WERI-Rb-1 (cell line): Measurements from ENCODE around the gene ERBB2.

Experiments
- DNase-seq: peaks from one replicate; pipeline ENCODE4 v3.0.0-alpha.2; 2020
- H3K27ac ChIP-seq: fragments of 250-450 bp; sonication (Bioruptor Pico); 2 replicates; pipeline ENCODE4 v1.5.1; 2020; ENCODE audit warnings: mild to moderate bottlenecking, moderate library complexity
- H3K27me3 ChIP-seq: fragments of 250-450 bp; sonication (Bioruptor Pico); 2 replicates; pipeline ENCODE4 v1.5.1; 2021; ENCODE audit warnings: mild to moderate bottlenecking, low read depth, moderate library complexity; ENCODE audit not compliant: insufficient read depth, severe bottlenecking
- H3K36me3 ChIP-seq: fragments of 250-450 bp; sonication (Bioruptor Pico); 2 replicates; pipeline ENCODE4 v1.5.1; 2020; ENCODE audit warnings: mild to moderate bottlenecking, moderate library complexity
- H3K4me3 ChIP-seq: 2 replicates; pipeline ENCODE4 v1.5.1; 2011; ENCODE audit warnings: low read depth, mild to moderate bottlenecking, control low read depth, low read length
- H3K9me3 ChIP-seq: fragments of 250-450 bp; sonication (Bioruptor Pico); 2 replicates; pipeline ENCODE4 v1.5.1; 2021; ENCODE audit warnings: mild to moderate bottlenecking, moderate library complexity; ENCODE audit not compliant: severe bottlenecking
- CTCF ChIP-seq: IDR thresholded peaks from 2 replicates; pipeline ENCODE4 v1.5.1; 2011; ENCODE audit warnings: low read depth, mild to moderate bottlenecking, control low read depth, inconsistent platforms, low read length

Gene ERBB2

DNA sequence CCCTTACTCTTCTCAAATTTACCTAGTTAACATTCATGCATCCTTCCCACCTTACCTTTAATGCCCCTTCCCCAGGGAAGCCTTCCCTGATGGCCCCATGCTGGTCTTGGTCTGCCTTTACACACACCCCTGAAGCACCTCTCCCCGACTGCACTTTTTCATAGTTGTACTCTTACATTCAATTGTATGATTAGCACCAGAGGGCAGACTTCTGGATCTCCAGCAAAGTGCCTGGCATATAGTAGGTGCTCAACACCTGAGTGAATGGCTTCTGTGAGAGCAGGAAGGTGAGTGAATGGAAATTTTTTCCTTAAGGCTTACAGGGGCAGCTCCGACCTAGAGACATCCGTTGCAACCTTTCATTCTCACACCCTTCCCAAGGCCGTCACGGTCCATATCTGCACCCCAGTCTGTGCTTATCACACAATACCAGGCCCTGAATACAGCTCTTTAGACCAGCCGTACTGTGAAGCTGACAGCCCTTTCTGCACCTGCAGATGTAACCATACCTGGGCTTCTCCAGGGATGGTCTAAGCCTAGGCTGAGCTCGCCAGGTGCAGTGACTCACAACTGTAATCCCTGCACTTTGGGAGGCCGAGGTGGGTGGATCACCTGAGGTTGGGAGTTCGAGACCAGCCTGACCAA lies 16.4 kb upstream of the ERBB2 start:
- H3K4me3 ChIP-seq: no peak overlapping the region
- no peaks in the 10 kb centered on the region for H3K27me3 ChIP-seq
- TF ChIP-seq CTCF: no peak
- no peak overlapping the region for H3K27ac ChIP-seq
- peaks cover 36% of the 10 kb centered on the region for H3K36me3 ChIP-seq
- DNase-seq: no peak
- H3K9me3 ChIP-seq: no peaks in the 10 kb centered on the region

GRCh38 chr17:39684369-39685192 lies 15.3 kb upstream of the ERBB2 start:
- Histone ChIP-seq H3K27ac (no peak overlapping the region), H3K4me3 (no peak overlapping the region), H3K36me3 (peaks cover 36% of the 10 kb centered on the region), H3K9me3 (no peaks in the 10 kb centered on the region), H3K27me3 (no peaks in the 10 kb centered on the region)
- DNase-seq: no peak
- TF ChIP-seq CTCF: no peak

- DNase-seq: peak; percentile 69
- Histone ChIP-seq H3K36me3 (peaks cover 26% of the 10 kb centered on the region), H3K9me3 (no peaks in the 10 kb centered on the region), H3K27me3 (no peaks in the 10 kb centered on the region), H3K27ac (peak overlapping the region; percentile 99), H3K4me3 (peak overlapping the region; percentile 66)
- no peak for TF ChIP-seq CTCF
These were observed 12.7 kb upstream of the ERBB2 start for GRCh38 chr17:39687101-39687545.

GRCh38 chr17:39687546-39688474 lies 12.1 kb upstream of the ERBB2 start, which contains the start of gene PGAP3:
Gene PGAP3, minus strand, starts transcription at chr17:39688057. Its CDS starts 43 bp downstream, at chr17:39688014.
- no peaks in the 10 kb centered on the region for H3K27me3 ChIP-seq
- DNase-seq: peak; percentile 94
- 0 out of 2 replicates have a peak, but pooled peaks have one; percentile 17 for TF ChIP-seq CTCF

GRCh38 chr17:39688475-39688835 lies 11.4 kb upstream of the ERBB2 start:
- H3K4me3 ChIP-seq: peak overlapping the region; percentile 66
- H3K27me3 ChIP-seq: no peaks in the 10 kb centered on the region
- DNase-seq: no peak
- TF ChIP-seq CTCF: no peak
- peaks cover 19% of the 10 kb centered on the region for H3K36me3 ChIP-seq
- H3K9me3 ChIP-seq: no peaks in the 10 kb centered on the region
- peak overlapping the region; percentile 99 for H3K27ac ChIP-seq

More at GRCh38 chr17:39687546-39688474, 12.1 kb upstream of the ERBB2 start, which contains the start of gene PGAP3:
- H3K36me3 ChIP-seq: peaks cover 23% of the 10 kb centered on the region
- H3K9me3 ChIP-seq: no peaks in the 10 kb centered on the region
- peak within 1 kb of the TSS; percentile 99 for H3K27ac ChIP-seq
- H3K4me3 ChIP-seq: peak within 1 kb of the TSS; percentile 66
